Measurements from ENCODE around the gene ATCAY. TPM values are rescaled to one million over a fixed set of nuclear protein-coding genes. Genes with fewer than 3 reads are reported as not detected.
A peak's percentile ranks its signal among the peaks of the same experiment; 100 is the strongest.
"Not testable (repeated sequence)": the region's sequence is repeated elsewhere in the genome, so short reads cannot be mapped to it uniquely, and the experiment has no call there.

Gene ATCAY
- polyA plus RNA-seq, 2 of the 4 experiments (the other 2 are of a cell fraction), result 0.06 TPM; not detected in 1

DNA sequence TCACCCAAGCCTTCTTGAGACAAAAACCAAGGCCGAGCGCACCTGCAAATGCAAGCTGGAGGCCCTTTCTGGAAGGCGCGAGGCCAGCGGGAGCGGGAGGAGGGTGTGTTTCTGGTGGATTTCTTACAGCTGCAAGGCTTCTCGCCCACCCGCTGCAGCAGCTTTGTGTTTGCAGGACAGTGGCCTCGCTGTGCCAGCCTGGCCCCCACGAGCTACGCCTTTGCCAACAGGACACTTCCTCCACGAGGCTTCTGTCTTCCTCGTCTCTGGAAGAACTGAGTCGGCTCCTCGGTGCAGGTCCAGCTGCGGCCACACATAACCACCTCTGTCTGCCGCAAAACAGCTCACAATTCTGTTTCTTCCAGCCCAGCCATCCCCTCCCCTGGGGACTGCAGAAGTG is 10.1 kb downstream of the ATCAY start (continued):
- TF ChIP-seq NR3C1 (IDR thresholded peaks at IDR 0.05) (no peak), HOXB13 (CRISPR knock-in tag; IDR thresholded peaks at IDR 0.05; ENCODE audit: low read depth) (no peak)

DNA sequence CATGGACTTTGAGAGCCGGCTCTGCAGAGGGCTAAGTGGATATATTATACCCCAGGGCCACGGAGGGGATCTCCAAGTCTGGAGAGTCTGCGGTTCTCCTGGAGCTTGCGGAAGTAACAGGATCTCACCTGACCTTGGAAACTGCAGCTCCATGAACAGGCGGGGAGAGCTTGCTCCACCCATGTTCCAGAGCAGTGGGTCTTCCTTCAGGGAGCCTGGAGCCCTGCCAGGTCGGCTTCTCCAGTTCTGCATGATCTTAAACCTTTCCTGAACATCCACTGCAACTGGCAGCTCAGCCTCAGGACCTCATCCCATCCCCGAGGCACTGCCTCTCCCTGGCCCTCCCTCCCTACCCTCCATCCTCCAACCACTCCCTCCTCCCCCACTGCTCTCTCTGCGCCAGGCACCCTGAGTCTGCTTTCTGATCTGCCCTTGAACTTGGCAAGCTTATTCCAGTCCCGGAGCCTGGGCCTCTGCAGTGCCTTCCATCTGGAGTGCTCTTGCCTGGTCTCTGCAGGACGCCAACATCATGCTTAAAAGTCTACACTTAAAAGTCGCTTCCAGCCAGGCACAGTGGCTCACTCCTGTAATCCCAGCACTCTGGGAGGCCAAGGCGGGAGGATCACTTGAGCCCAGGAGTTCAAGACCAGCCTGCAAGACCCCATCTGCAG is 13.2 kb downstream of the ATCAY start:
- Histone ChIP-seq H3K4me3 (no peak overlapping the region), H3K4me1 (no peaks in the 10 kb centered on the region), H3K4me2 (no peak overlapping the region), H3K9me3 (peaks cover 6% of the 10 kb centered on the region; the same call in 1 of the 3 replicates), H3K27ac (no peak overlapping the region)
- CTCF ChIA-PET, result interaction anchor here (1.4 kb wide), 2 partner anchors 13 to 72 kb away, joined by 3 to 4 read pairs; partner anchors contain the start of gene ATCAY
- WGBS (ENCODE audit: missing lambda C conversion rate), result 49% methylated on average over 10 of the region's 12 CpGs
- no peak for FAIRE-seq
- TF ChIP-seq RCOR1 (IDR thresholded peaks at IDR 0.05; ENCODE audit: low read depth, low read length) (no peak), ZSCAN20 (CRISPR knock-in tag; IDR thresholded peaks at IDR 0.05) (no peak), HEYL (CRISPR knock-in tag; IDR thresholded peaks at IDR 0.05) (no peak), ELK1 (IDR thresholded peaks at IDR 0.05; ENCODE audit: low read depth, low read length) (no peak), KDM1A (IDR thresholded peaks at IDR 0.05; ENCODE audit: low read depth) (no peak), RNF2 (IDR thresholded peaks at IDR 0.05; ENCODE audit: borderline replicate concordance, low read depth) (no peak), NR3C1 (IDR thresholded peaks at IDR 0.05) (no peak)
- TF ChIP-seq, protein P1, sequence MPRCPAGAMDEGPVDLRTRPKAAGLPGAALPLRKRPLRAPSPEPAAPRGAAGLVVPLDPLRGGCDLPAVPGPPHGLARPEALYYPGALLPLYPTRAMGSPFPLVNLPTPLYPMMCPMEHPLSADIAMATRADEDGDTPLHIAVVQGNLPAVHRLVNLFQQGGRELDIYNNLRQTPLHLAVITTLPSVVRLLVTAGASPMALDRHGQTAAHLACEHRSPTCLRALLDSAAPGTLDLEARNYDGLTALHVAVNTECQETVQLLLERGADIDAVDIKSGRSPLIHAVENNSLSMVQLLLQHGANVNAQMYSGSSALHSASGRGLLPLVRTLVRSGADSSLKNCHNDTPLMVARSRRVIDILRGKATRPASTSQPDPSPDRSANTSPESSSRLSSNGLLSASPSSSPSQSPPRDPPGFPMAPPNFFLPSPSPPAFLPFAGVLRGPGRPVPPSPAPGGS (IDR thresholded peaks at IDR 0.05), result no peak
- TF ChIP-seq, protein P2, sequence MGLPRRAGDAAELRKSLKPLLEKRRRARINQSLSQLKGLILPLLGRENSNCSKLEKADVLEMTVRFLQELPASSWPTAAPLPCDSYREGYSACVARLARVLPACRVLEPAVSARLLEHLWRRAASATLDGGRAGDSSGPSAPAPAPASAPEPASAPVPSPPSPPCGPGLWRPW (IDR thresholded peaks at IDR 0.05), result no peak
- ATAC-seq, result 0 out of 6 replicates have a peak, but pooled peaks of 1 of the 2 experiments have one; percentile 34
- POLR2A ChIA-PET, result no interaction called here
- DNase-seq (ENCODE audit: low read depth in 1 of 2, low spot score in 1 of 2), result no peak

GRCh38 chr19:3894959-3895358 is 14.5 kb downstream of the ATCAY start:
- FAIRE-seq; H3K9me3 ChIP-seq; H3K4me1 ChIP-seq; H3K4me2 ChIP-seq; H3K4me3 ChIP-seq; ATAC-seq; H3K27ac ChIP-seq; DNase-seq (ENCODE audit: low read depth in 1 of 2, low spot score in 1 of 2): not testable (repeated sequence)
- WGBS (ENCODE audit: missing lambda C conversion rate), result 64% methylated on average over 5 of the region's 5 CpGs
- POLR2A ChIA-PET, result interaction anchor here (0.6 kb wide), 3 partner anchors 65 to 335 kb away, joined by 3 to 4 read pairs (median 3); no protein-coding TSS in a partner anchor
- CTCF ChIA-PET, result interaction anchor here (2.2 kb wide), 1 partner anchor 73 kb away, joined by 8 read pairs; no protein-coding TSS in a partner anchor

- CTCF ChIA-PET, result interaction anchor here (2.2 kb wide), 1 partner anchor 74 kb away, joined by 8 read pairs; no protein-coding TSS in a partner anchor
Measured at GRCh38 chr19:3895788-3896187, 15.3 kb downstream of the ATCAY start.

DNA sequence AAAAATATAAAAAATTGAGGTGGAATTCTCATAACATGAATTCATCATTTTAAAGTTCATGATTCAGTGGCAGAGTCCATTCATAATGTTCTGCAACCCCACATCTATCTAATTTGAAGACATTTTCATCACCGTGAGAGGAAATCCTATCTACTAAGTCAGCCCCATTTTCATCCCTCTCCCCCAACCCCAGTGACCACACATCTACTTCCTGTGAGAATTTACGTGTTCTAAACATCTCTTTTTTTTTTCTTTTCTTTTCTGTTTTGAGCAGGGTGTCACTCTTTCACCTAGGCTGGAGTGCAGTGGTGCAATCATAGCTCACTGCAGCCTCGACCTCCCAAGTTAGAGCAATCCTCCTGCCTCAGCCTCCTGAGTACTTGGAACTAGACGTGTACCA is 17.5 kb downstream of the ATCAY start:
- no peak overlapping the region for H3K4me2 ChIP-seq
- no peak for FAIRE-seq
- 51% methylated on average over 4 of the region's 4 CpGs for WGBS (ENCODE audit: missing lambda C conversion rate)
- POLR2A ChIA-PET, result no interaction called here
- DNase-seq (ENCODE audit: low read depth in 1 of 2, low spot score in 1 of 2), result no peak
- no peak overlapping the region for H3K4me3 ChIP-seq
- peaks cover 7% of the 10 kb centered on the region; the same call in 1 of the 3 replicates for H3K9me3 ChIP-seq
- H3K4me1 ChIP-seq, result no peaks in the 10 kb centered on the region
- no peak for ATAC-seq
- H3K27ac ChIP-seq, result no peak overlapping the region
- CTCF ChIA-PET, result no interaction called here
- no peak for TF ChIP-seq EP300 (IDR thresholded peaks at IDR 0.05)
- no peak for TF ChIP-seq RFX5 (IDR thresholded peaks at IDR 0.05)
- TF ChIP-seq NR3C1 (IDR thresholded peaks at IDR 0.05), result no peak
- TF ChIP-seq MYC (IDR thresholded peaks at IDR 0.05; ENCODE audit: borderline replicate concordance, low read length), result no peak
- TF ChIP-seq USF2 (IDR thresholded peaks at IDR 0.05), result no peak
- TF ChIP-seq HEYL (CRISPR knock-in tag; IDR thresholded peaks at IDR 0.05), result no peak
- TF ChIP-seq RARB (CRISPR knock-in tag; IDR thresholded peaks at IDR 0.05), result no peak
- no peak for TF ChIP-seq SREBF2 (IDR thresholded peaks at IDR 0.05)
- TF ChIP-seq RCOR1 (IDR thresholded peaks at IDR 0.05; ENCODE audit: low read depth, low read length), result no peak
- no peak for TF ChIP-seq CBX2 (IDR thresholded peaks at IDR 0.05; ENCODE audit: borderline replicate concordance, low read depth)
- no peak for TF ChIP-seq CHD4 (IDR thresholded peaks at IDR 0.05; ENCODE audit: borderline replicate concordance)
- TF ChIP-seq HOXA7 (CRISPR knock-in tag; IDR thresholded peaks at IDR 0.05), result no peak
- no peak for TF ChIP-seq POLR2AphosphoS2 (conservative IDR thresholded peaks at IDR 0.05; ENCODE audit: low read length)
- TF ChIP-seq TFCP2L1 (CRISPR knock-in tag; IDR thresholded peaks at IDR 0.05), result no peak
- TF ChIP-seq KDM5A (IDR thresholded peaks at IDR 0.05), result no peak

More at GRCh38 chr19:3895788-3896187, 15.3 kb downstream of the ATCAY start:
- Histone ChIP-seq H3K27ac (no peak overlapping the region), H3K4me1 (no peaks in the 10 kb centered on the region), H3K4me3 (no peak overlapping the region), H3K4me2 (no peak overlapping the region), H3K9me3 (peaks cover 7% of the 10 kb centered on the region; the same call in 1 of the 3 replicates)
- no peak for ATAC-seq
- WGBS (ENCODE audit: missing lambda C conversion rate), result 36% methylated on average over 5 of the region's 5 CpGs
- TF ChIP-seq HDAC2 (IDR thresholded peaks at IDR 0.05) (no peak), HOXA7 (CRISPR knock-in tag; IDR thresholded peaks at IDR 0.05) (no peak)
- DNase-seq (ENCODE audit: low read depth in 1 of 2, low spot score in 1 of 2), result no peak
- FAIRE-seq, result no peak
- POLR2A ChIA-PET, result no interaction called here

All from A549 (cell line).